DMS153 treated with DMSO at 0.1 percent for 48 hours (cell line): ENCODE data around the gene HIC1.

Source experiments
- DNase-seq: peaks from one replicate; lab custom pipeline; 2025; ENCODE audit not compliant: unreplicated experiment; lab: John Stamatoyannopoulos, UW

Gene HIC1

GRCh38 chr17:2058586-2059546 lies 4.0 kb downstream of the HIC1 start:
- DNase-seq = no peak

DNA sequence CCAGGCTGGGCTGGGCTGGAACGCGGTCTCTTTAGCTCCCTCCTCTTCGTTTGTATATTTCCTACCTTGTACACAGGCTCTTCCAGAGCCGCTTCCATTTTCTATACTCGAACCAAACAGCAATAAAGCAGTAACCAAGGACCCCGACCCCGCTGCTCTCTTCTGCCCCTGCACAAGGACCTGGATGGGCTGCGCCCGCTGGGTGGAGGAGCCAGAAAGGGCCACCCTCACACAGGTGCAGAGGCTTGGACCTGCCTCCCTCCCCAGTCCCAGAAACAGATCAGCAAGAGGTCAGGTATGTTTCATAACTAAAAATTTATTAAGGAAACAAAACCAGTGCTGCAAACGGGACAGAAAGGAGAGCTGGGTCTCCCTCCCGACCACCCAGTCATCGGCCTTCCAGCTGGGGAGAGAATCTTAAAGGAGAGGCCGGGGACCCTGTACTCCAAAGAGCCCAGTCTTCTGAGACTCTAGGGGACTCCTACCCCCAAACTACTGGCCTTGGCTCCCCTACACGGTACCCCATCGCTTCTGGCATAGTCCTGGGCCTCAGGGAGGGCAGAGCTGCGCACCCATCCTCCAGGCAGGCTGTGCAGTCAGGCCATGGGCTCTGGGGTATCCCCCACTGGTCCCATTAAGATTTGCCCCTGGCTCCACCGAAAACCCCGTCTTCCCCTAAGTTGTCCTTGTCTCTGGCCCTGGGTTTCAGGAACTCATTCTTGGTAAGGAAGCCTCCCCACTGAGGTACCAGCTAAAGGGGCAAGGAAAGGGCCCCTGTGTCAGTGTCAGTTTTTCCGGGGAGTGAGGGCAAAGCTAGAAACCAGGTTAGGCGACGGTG lies 4.9 kb downstream of the HIC1 start:
- no peak for DNase-seq

DNA sequence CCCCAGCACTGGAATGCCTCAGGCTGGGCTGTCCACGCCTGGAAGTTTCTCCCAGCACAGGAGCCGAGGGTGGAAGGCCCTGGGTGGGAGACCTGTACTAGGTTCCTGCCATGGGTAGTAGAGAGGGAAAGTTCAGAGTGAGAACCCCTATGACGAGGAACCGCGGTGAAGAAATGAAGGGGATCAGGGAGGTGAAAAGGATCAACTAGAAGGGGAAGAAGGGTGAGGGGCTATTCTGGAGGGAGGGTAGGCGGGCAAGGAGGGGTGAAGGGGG lies 5.4 kb downstream of the HIC1 start:
- no peak for DNase-seq

DNA sequence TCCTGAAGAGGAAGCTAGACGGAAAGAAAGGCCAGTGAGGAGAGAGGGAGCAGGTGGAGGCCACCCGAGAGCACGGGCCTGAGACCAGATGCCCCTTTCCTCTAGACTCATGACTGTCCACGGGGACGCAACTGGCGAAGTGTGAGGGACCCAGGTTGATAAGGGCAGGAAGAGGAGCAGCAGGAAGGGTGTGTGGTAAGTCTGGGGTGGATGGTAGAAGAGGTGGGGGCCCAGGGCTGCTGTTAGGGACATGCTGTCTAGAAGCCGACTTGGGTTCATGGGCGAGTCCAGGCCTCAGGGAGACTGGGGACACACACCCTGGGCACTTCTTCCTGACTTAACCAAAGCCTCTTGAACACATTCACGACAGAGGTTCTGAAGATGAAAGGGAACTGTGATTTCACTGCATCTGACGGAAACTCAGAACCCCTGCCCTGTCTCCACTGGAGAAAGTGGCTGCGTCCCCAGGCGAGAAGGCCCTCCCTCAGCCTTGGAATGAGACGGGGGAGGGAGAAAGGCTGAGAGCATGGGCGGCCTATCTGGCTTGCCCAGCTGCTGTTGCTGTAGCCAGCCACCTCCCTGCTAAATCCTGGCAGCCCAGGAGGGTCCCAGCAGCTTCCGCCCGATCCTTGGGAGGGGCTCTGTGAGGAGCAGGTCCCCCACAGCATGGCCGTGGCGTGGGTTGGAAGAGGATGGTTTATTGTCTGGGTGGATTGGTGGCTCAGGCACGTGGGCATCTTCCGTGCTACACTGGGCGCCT lies 6.0 kb downstream of the HIC1 start:
- DNase-seq = no peak

- DNase-seq = no peak
These were observed 6.6 kb downstream of the HIC1 start for GRCh38 chr17:2061441-2061958.

- no peak for DNase-seq
These were observed 7.8 kb downstream of the HIC1 start for GRCh38 chr17:2062571-2063183.

DNA sequence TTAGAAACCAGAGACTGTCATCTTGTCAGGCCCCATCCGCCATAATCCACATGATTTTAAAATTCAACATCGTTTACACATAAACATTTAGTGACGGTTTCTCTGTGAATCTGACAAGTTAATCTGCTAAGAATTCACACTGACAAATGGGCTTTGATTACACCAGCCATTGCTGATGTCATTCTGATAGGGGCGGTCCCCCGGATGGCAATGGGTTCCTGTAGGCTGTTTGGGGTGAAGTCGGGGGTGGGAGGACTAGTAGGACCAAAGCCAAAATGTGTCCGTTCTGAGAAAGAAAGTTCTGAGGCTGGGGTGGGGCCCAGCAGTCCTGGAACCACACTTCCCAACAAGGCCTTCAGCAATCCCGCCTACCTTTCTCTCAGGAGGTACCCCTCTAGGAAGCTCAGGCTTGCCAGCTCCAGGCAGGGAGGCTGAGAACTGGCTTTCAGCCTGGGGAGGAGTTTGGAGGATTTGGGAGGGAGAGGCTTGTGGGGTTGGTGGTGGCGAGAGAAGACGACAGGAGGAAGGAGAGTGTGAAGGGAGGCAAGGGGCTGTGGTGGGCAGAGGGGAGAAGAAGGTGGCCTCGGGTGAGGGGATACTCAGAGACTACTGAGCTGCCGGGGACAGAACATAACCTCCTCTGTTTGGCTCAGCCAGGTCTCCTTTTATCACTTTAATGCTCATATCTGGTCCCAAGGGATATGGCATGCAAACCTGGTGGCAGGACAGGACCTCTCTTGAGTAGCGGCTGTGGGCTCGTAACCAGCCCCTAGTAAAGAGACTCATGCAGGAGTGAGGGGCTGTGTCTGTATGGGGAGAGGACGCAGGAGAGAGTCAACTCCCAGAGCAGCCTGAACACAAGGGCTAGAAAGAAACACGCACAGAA lies 8.6 kb downstream of the HIC1 start:
- DNase-seq = no peak

GRCh38 chr17:2064147-2064489 lies 9.2 kb downstream of the HIC1 start:
- DNase-seq = no peak

GRCh38 chr17:2064520-2064971 lies 9.6 kb downstream of the HIC1 start:
- no peak for DNase-seq

DNA sequence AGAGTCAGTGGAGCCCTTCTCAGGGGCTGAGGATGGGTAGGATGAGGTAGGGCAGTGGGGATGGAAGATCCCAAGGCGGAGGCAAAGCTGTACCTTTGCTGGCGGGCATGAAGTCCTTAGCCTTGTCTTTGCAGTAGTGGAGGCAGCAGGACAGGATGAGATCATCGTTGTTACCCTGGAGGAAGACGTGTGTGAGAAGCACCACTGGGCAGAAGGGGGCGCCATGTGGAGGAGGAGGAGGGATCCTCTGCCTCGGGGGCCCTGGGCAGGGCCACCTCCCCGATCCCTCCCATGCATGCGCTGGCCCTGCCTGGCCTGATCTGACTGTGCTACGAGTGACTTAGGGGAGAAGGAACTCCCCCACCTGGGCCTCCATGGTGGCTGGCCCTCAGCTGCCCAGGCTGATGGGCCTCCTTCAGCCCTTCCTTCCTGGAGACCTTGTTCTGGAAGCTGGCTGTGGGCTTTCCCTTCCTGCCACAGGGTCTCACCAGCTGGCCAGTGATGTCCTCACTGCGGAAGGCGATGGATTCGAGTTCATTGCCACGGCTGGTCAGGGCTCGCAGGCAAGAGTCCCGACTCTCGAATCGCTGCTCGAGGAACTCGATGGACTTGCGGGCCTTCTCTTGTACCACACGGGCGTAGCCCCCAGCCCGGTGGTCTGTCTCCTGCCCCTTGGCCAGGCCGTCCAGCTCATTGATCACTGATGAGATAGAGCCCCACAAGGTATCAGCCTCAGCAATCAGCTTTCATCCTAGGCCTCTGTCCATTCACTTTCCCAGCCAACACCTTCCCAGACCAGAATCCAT lies 10.3 kb downstream of the HIC1 start:
- no peak for DNase-seq

- no peak for DNase-seq
These were observed 11.1 kb downstream of the HIC1 start for GRCh38 chr17:2065949-2066400.

DNA sequence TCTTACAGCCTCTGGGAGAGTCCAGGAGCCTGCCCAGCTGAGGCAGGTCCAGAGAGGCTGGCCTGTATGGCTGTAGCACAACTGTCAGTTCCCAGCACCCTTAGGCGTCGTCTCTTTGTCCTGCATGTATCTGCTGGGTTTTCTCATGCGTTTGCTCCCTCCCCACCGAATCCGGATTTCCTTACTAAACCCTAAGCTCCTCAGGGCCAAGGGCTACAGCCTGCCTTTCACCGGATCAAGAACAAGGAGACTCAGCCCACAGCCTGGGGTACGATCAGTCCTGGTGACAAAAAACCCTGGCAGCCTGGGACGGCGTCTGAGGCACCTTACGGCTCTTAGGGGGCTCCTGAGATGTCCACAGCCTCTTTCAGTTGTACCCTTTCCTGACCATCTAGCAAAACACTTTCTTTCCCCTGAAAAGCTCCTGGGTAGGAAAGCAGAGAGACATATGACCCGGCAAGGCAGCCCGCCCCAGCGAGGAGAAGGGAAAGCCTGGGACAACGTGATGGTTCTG lies 12.2 kb downstream of the HIC1 start:
- DNase-seq = no peak

GRCh38 chr17:2067608-2068024 lies 12.7 kb downstream of the HIC1 start:
- no peak for DNase-seq

DNA sequence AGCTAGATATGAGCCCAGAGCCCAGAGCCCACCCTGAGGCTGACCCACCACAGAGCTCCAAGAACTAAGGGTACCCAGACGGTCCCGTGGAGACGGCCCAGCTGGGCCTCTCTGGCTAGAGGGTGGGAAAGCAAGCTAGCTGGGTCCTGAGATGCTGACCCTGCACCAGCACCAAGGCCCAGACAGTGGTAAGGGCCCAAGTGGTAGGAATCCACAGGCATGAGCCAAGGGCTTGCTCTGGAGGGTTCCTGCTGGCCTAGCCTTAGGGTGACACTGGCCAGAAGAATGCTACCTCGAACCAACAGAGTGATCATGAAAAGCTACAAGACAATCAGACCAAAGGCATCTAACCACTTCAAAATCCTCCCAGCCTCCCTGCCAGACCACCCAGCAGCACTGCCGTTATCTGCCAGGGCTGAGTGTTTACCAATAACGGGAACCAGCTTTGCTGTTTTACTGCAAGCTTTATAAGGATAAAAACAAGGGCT lies 13.2 kb downstream of the HIC1 start:
- DNase-seq = no peak

DNA sequence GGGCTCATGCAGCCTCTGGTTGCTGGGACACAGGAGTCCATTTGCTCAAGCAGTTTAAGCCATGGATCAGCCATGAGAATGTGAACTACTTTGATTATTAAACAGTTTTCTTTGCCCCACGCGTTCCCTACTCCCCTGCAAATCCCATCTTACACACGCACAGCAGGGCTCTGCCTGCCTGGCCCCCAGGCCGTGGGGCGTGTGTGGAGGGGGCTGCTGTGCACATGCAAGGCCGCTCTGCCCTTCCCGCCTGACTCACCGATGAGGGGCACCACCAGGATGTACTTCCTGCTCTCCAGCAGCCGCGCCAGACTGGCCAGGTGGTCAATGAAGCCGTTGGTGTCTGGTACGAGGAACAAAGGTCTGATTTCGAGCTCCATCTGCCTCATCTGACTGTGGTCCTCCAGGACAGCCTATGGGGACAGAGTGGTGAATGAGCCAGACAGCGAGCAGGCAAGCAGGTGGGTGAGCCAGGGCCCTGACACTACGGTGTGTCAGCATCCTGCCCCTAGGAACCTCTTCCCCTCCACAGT lies 13.7 kb downstream of the HIC1 start:
- DNase-seq = no peak

- no peak for DNase-seq
These were observed 15.5 kb downstream of the HIC1 start for GRCh38 chr17:2070241-2071023.

- DNase-seq = no peak
These were observed 16.1 kb downstream of the HIC1 start for GRCh38 chr17:2071024-2071385.
